HCT116 (cell line): ENCODE results near the gene HHLA2. TPM values are rescaled to one million over a fixed set of nuclear protein-coding genes. Genes with fewer than 3 reads are reported as not detected.

ENCODE experiments used
- ATAC-seq: fragments of 200-7000 bp; cut with Tn5 transposase; 2 replicates; pipeline ENCODE4 v1.9.1; 2020; ENCODE audit warnings: mild to moderate bottlenecking, moderate library complexity
- BruUV-seq: library from RNA; stranded (reverse); fragments of 400-500 nt; replicated peaks from 2 replicates; lab custom pipeline; 2021; lab: Mats Ljungman, UMichigan
- CTCF ChIA-PET: fragments of 300-600 bp; sonication (Branson Sonifier 250); formaldehyde crosslinking; loops from one replicate; lab custom pipeline; 2021; ENCODE audit warnings: antibody characterized with exemption; lab: Charles Lee
- POLR2A ChIA-PET: fragments of 300-600, 350-600 bp; sonication (Branson Sonifier 250); formaldehyde crosslinking; loops from one replicate; lab custom pipeline; 2021; ENCODE audit warnings: antibody characterized with exemption; lab: Charles Lee
- RAD21 ChIA-PET, 2 experiments: fragments of 300-600 bp; sonication (Branson Sonifier 250); formaldehyde crosslinking; loops; one replicate each; lab custom pipeline; 2023; ENCODE audit warnings: low total read pairs in 2 of 2; ENCODE audit not compliant: uncharacterized antibody in 2 of 2, unreplicated experiment in 2 of 2, low non-redundant PET in 1 of 2; lab: Charles Lee
- DNase-seq: peaks from one replicate; pipeline ENCODE4 v3.0.0-alpha.2; 2010; ENCODE audit warnings: low read depth, low spot score
- H2AFZ ChIP-seq: fragments of 200-600 bp; shearing (Covaris generic), sonication (generic); 2 replicates; pipeline ENCODE4 v1.6.1; 2017; ENCODE audit warnings: low read depth, mixed run types, mixed read lengths, antibody characterized with exemption, low read length; ENCODE audit not compliant: poor library complexity, severe bottlenecking
- H3K27ac ChIP-seq: 2 replicates; pipeline ENCODE4 v1.5.1; 2012; ENCODE audit warnings: low read depth, low read length
- H3K27me3 ChIP-seq: fragments of 200-600 bp; sonication (generic); 2 replicates; pipeline ENCODE4 v1.6.1; 2016; ENCODE audit warnings: mixed run types, low read length, mixed read lengths; ENCODE audit not compliant: insufficient read depth
- H3K36me3 ChIP-seq, 2 experiments: fragments of 200-500 bp in 1 of 2; fragments of 200-600 bp in 1 of 2; sonication (Bioruptor generic) in 1 of 2; sonication (generic) in 1 of 2; 2 replicates each; pipeline versions ENCODE4 v1.5.1 to v1.6.1; 2014 to 2016; ENCODE audit warnings: low read length in 2 of 2, inconsistent platforms in 1 of 2, mixed read lengths in 1 of 2, mixed run types in 1 of 2; ENCODE audit not compliant: insufficient read depth in 2 of 2, control insufficient read depth in 1 of 2
- H3K4me1 ChIP-seq, 2 experiments: fragments of 200-600 bp in 1 of 2; sonication (generic) in 1 of 2; 2 replicates each; pipeline versions ENCODE4 v1.5.1 to v1.6.1; 2012 to 2017; ENCODE audit warnings: low read length in 2 of 2, inconsistent platforms in 1 of 2, mild to moderate bottlenecking in 1 of 2, mixed read lengths in 1 of 2, mixed run types in 1 of 2, moderate library complexity in 1 of 2; ENCODE audit not compliant: insufficient read depth in 2 of 2, control insufficient read depth in 1 of 2
- H3K4me2 ChIP-seq: fragments of 200-600 bp; sonication (generic); 2 replicates; pipeline ENCODE4 v1.6.1; 2017; ENCODE audit warnings: mixed run types, low read length, mixed read lengths
- H3K4me3 ChIP-seq, 2 experiments: fragments of 200-600 bp in 1 of 2; sonication (generic) in 1 of 2; replicated peaks in 1 of 2; 2 replicates each; pipeline ENCODE4 v1.5.1; 2011 to 2016; ENCODE audit warnings: low read length in 2 of 2, control low read depth in 1 of 2, low read depth in 1 of 2, mild to moderate bottlenecking in 1 of 2, mixed read lengths in 1 of 2, mixed run types in 1 of 2
- H3K79me2 ChIP-seq: fragments of 200-600 bp; sonication (generic); 2 replicates; pipeline ENCODE4 v1.6.1; 2017; ENCODE audit warnings: mild to moderate bottlenecking, mixed run types, low read length, moderate library complexity, mixed read lengths; ENCODE audit not compliant: insufficient read depth
- H3K9ac ChIP-seq: fragments of 200-600 bp; sonication (generic); 2 replicates; pipeline ENCODE4 v1.6.1; 2016; ENCODE audit warnings: low read length, mixed read lengths
- H3K9me2 ChIP-seq: fragments of 200-600 bp; sonication (generic), shearing (Covaris generic); 2 replicates; pipeline ENCODE4 v1.6.1; 2017; ENCODE audit warnings: mixed run types, mild to moderate bottlenecking, moderate library complexity; ENCODE audit not compliant: insufficient read depth
- H3K9me3 ChIP-seq, 2 experiments: fragments of 200-500 bp in 1 of 2; fragments of 200-600 bp in 1 of 2; sonication (Bioruptor generic) in 1 of 2; sonication (generic) in 1 of 2; 2 replicates each; pipeline ENCODE4 v1.6.1; 2014 to 2017; ENCODE audit warnings: low read length in 2 of 2, mixed read lengths in 2 of 2, inconsistent platforms in 1 of 2, low read depth in 1 of 2, mild to moderate bottlenecking in 1 of 2, mixed run types in 1 of 2, moderate library complexity in 1 of 2; ENCODE audit not compliant: control insufficient read depth in 1 of 2, insufficient read depth in 1 of 2
- H4K20me1 ChIP-seq: fragments of 200-600 bp; sonication (generic), shearing (Covaris generic); 2 replicates; pipeline ENCODE4 v1.6.1; 2017; ENCODE audit warnings: mixed run types, mild to moderate bottlenecking, moderate library complexity; ENCODE audit not compliant: insufficient read depth
- EGR1 ChIP-seq: IDR thresholded peaks from 2 replicates; pipeline ENCODE4 v1.6.1; 2012; ENCODE audit warnings: low read depth
- ELF1 ChIP-seq: IDR thresholded peaks from 2 replicates; pipeline ENCODE4 v1.6.1; 2012; ENCODE audit warnings: low read depth, borderline replicate concordance
- EZH2 ChIP-seq: fragments of 200-600 bp; sonication (generic); IDR thresholded peaks from 2 replicates; pipeline ENCODE4 v1.6.1; 2017; ENCODE audit warnings: antibody characterized with exemption, mixed run types
- EZH2phosphoT487 ChIP-seq: fragments of 200-600 bp; IDR thresholded peaks from 2 replicates; pipeline ENCODE4 v1.6.1; 2018; ENCODE audit warnings: antibody characterized with exemption, borderline replicate concordance
- FOSL1 ChIP-seq: IDR thresholded peaks from 2 replicates; pipeline ENCODE4 v1.6.1; 2012; ENCODE audit warnings: low read depth
- JUND ChIP-seq: IDR thresholded peaks from 2 replicates; pipeline ENCODE4 v1.6.1; 2012
- POLR2A ChIP-seq: IDR thresholded peaks from 2 replicates; pipeline ENCODE4 v1.7.0; 2011; ENCODE audit warnings: borderline replicate concordance; ENCODE audit not compliant: insufficient read depth, insufficient read length; ENCODE audit errors: extremely low read depth
- POLR2AphosphoS5 ChIP-seq: IDR thresholded peaks from 2 replicates; pipeline ENCODE4 v1.6.1; 2011; ENCODE audit warnings: mild to moderate bottlenecking, low read depth, low read length, moderate library complexity
- SIN3A ChIP-seq: IDR thresholded peaks from 2 replicates; pipeline ENCODE4 v1.6.1; 2012; ENCODE audit warnings: low read depth
- SP1 ChIP-seq: IDR thresholded peaks from 2 replicates; pipeline ENCODE4 v1.6.1; 2012; ENCODE audit warnings: low read depth
- SRF ChIP-seq: IDR thresholded peaks from 2 replicates; pipeline ENCODE4 v1.6.1; 2012; ENCODE audit warnings: low read depth
- YY1 ChIP-seq: IDR thresholded peaks from 2 replicates; pipeline ENCODE4 v1.6.1; 2011; ENCODE audit warnings: low read length, low read depth, moderate library complexity, mild to moderate bottlenecking; ENCODE audit not compliant: insufficient replicate concordance; ENCODE audit errors: extremely low read depth
- ZFX ChIP-seq: fragments of 450-650 bp; IDR thresholded peaks from 2 replicates; pipeline ENCODE4 v1.6.1; 2017
- intact Hi-C: fragments of 100-400 bp; cut with micrococcal nuclease; formaldehyde crosslinking; loops from 2 replicates; pipeline ENCODE4 v1.10.0; 2022
- total RNA-seq: library from RNA; stranded (reverse); gene quantifications from one replicate; pipeline ENCODE4 v1.2.1, GENCODE V29; 2021; ENCODE audit not compliant: unreplicated experiment
- TF ChIP-seq, protein P1 (sequence below): IDR thresholded peaks from 2 replicates; pipeline ENCODE4 v1.6.1; 2012; ENCODE audit warnings: low read depth
- TF ChIP-seq, protein P2 (sequence below), 3 experiments: fragments of 200-600 bp in 1 of 3; sonication (generic) in 1 of 3; IDR thresholded peaks in 2 of 3; conservative IDR thresholded peaks in 1 of 3; 2 replicates each; pipeline ENCODE4 v1.5.1; 2012 to 2017; ENCODE audit warnings: low read depth in 2 of 3, low read length in 2 of 3, antibody characterized with exemption in 1 of 3, borderline replicate concordance in 1 of 3, control low read depth in 1 of 3, mild to moderate bottlenecking in 1 of 3, mixed read lengths in 1 of 3, mixed run types in 1 of 3, moderate library complexity in 1 of 3; ENCODE audit not compliant: insufficient read depth in 1 of 3
- TF ChIP-seq, protein P3 (sequence below): IDR thresholded peaks from 2 replicates; pipeline ENCODE4 v1.6.1; 2012

The HHLA2 gene
- total RNA-seq, 1 experiment from 2014 or later = not detected

DNA sequence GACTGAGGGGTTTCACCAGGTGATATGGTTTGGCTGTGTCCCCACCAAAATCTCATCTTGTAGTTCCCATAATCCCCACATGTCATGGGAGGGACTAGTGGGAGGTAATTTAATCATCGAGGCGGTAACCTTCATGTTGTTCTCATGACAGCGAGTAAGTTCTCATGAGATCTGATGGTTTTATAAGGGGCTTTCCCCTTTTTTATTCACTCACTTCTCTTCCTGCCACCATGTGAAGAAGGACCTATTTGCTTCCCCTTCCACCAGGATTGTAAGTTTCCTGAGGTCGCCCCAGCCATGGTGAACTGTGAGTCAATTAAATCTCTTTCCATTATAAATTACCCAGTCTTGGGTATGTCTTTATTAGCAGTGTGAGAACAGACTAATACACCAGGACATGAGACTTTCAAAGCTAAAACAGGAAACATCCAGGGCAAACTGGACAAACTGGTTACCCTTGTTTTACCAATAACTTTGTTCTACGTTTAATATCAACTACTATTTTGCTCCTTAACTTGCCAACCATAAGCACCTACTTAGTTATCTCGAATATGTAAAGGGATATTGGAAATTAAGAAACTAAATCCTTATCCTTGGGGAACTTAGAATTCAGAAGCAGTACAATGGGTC is 115.9 kb downstream of the HHLA2 start:
- TF ChIP-seq SP1 = peak; percentile 49
- TF ChIP-seq SRF = no peak
- CTCF ChIA-PET = no interaction called here
- Histone ChIP-seq H3K27me3 (no peaks in the 10 kb centered on the region), H3K9me3 (no peaks in the 10 kb centered on the region), H3K9ac (no peak overlapping the region), H3K79me2 (no peaks in the 10 kb centered on the region), H3K4me2 (peak overlapping the region; percentile 12; the same call in 1 of the 2 replicates), H3K27ac (no peak overlapping the region), H3K9me2 (no peaks in the 10 kb centered on the region), H4K20me1 (no peaks in the 10 kb centered on the region), H3K36me3 (no peaks in the 10 kb centered on the region), H2AFZ (no peak overlapping the region), H3K4me3 (no peak overlapping the region), H3K4me1 (peaks cover 0 to 12% of the 10 kb centered on the region in 2 experiments; a peak in 1 of 4 replicates)
- ATAC-seq (no peak), DNase-seq (no peak)
- RAD21 ChIA-PET = no interaction called here
- POLR2A ChIA-PET = no interaction called here
- BruUV-seq = no TSS peak
- intact Hi-C loops = no loop called here

DNA sequence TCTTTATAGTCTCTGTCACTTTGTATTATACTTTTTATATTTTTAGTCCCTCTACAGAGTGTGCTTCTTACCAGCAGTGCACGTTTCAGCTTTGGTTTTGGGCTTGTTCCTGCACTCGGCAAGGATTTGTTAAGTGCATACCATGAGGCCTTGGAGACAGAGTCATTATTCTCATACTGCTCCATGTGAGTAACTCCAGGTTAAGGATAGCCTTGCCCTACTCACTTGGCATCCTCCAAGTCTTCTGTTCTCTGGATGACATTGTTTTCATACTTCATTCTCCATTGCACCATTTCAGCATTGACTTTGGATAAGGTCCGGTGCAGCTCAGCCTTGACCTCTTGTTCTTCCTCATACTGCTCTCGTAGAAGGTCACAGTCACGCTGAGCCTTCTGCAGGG is 117.7 kb downstream of the HHLA2 start:
- no peak for DNase-seq
- Histone ChIP-seq H3K9ac (no peak overlapping the region), H3K9me2 (no peaks in the 10 kb centered on the region), H3K9me3 (no peaks in the 10 kb centered on the region), H3K27me3 (no peaks in the 10 kb centered on the region), H2AFZ (no peak overlapping the region), H3K4me2 (no peak overlapping the region), H3K27ac (no peak overlapping the region), H3K36me3 (no peaks in the 10 kb centered on the region), H4K20me1 (no peaks in the 10 kb centered on the region), H3K4me3 (no peak overlapping the region), H3K79me2 (no peaks in the 10 kb centered on the region), H3K4me1 (peaks cover 0 to 12% of the 10 kb centered on the region in 2 experiments; a peak in 1 of 4 replicates)
- ChIA-PET RAD21 (no interaction called here), CTCF (no interaction called here), POLR2A (no interaction called here)
- ATAC-seq = no peak
- no TSS peak for BruUV-seq
- intact Hi-C loops = no loop called here
- no peak for TF ChIP-seq POLR2A
- TF ChIP-seq, protein P1, sequence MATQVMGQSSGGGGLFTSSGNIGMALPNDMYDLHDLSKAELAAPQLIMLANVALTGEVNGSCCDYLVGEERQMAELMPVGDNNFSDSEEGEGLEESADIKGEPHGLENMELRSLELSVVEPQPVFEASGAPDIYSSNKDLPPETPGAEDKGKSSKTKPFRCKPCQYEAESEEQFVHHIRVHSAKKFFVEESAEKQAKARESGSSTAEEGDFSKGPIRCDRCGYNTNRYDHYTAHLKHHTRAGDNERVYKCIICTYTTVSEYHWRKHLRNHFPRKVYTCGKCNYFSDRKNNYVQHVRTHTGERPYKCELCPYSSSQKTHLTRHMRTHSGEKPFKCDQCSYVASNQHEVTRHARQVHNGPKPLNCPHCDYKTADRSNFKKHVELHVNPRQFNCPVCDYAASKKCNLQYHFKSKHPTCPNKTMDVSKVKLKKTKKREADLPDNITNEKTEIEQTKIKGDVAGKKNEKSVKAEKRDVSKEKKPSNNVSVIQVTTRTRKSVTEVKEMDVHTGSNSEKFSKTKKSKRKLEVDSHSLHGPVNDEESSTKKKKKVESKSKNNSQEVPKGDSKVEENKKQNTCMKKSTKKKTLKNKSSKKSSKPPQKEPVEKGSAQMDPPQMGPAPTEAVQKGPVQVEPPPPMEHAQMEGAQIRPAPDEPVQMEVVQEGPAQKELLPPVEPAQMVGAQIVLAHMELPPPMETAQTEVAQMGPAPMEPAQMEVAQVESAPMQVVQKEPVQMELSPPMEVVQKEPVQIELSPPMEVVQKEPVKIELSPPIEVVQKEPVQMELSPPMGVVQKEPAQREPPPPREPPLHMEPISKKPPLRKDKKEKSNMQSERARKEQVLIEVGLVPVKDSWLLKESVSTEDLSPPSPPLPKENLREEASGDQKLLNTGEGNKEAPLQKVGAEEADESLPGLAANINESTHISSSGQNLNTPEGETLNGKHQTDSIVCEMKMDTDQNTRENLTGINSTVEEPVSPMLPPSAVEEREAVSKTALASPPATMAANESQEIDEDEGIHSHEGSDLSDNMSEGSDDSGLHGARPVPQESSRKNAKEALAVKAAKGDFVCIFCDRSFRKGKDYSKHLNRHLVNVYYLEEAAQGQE = no peak
- TF ChIP-seq EGR1 = no peak
- no peak for TF ChIP-seq EZH2
- no peak for TF ChIP-seq FOSL1
- no peak for TF ChIP-seq POLR2AphosphoS5
- TF ChIP-seq ZFX = no peak
- no peak for TF ChIP-seq SIN3A
- no peak for TF ChIP-seq JUND
- no peak for TF ChIP-seq EZH2phosphoT487
- TF ChIP-seq, protein P2, sequence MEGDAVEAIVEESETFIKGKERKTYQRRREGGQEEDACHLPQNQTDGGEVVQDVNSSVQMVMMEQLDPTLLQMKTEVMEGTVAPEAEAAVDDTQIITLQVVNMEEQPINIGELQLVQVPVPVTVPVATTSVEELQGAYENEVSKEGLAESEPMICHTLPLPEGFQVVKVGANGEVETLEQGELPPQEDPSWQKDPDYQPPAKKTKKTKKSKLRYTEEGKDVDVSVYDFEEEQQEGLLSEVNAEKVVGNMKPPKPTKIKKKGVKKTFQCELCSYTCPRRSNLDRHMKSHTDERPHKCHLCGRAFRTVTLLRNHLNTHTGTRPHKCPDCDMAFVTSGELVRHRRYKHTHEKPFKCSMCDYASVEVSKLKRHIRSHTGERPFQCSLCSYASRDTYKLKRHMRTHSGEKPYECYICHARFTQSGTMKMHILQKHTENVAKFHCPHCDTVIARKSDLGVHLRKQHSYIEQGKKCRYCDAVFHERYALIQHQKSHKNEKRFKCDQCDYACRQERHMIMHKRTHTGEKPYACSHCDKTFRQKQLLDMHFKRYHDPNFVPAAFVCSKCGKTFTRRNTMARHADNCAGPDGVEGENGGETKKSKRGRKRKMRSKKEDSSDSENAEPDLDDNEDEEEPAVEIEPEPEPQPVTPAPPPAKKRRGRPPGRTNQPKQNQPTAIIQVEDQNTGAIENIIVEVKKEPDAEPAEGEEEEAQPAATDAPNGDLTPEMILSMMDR (IDR thresholded peaks at IDR 0.05 in 2 of 3, conservative IDR thresholded peaks at IDR 0.05 in 1 of 3; ENCODE audit: borderline replicate concordance in 1 of 3, insufficient read depth in 1 of 3, low read depth in 2 of 3, low read length in 2 of 3) = no peak
- no peak for TF ChIP-seq ELF1
- TF ChIP-seq, protein P3, sequence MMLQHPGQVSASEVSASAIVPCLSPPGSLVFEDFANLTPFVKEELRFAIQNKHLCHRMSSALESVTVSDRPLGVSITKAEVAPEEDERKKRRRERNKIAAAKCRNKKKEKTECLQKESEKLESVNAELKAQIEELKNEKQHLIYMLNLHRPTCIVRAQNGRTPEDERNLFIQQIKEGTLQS = no peak
- no peak for TF ChIP-seq YY1
